PFSK-1 (cell line): ENCODE data around the gene SFXN1.

ENCODE experiments used
- FOXP2 ChIP-seq: optimal IDR thresholded peaks from 2 replicates; pipeline ENCODE3; 2011; ENCODE audit warnings: borderline replicate concordance, control low read depth, inconsistent platforms; ENCODE audit not compliant: insufficient read depth; ENCODE audit errors: extremely low read length, extremely low read depth
- POLR2AphosphoS5 ChIP-seq: IDR thresholded peaks from 2 replicates; pipeline ENCODE4 v1.6.1; 2012; ENCODE audit warnings: low read depth, mild to moderate bottlenecking, control low read depth, low read length, moderate library complexity
- REST ChIP-seq, 2 experiments: IDR thresholded peaks; 2 replicates each; pipeline versions ENCODE4 v1.6.1 to v1.8.0; 2011 to 2012; ENCODE audit warnings: low read depth in 2 of 2, low read length in 2 of 2, control low read depth in 1 of 2, inconsistent platforms in 1 of 2, mild to moderate bottlenecking in 1 of 2, moderate library complexity in 1 of 2; ENCODE audit not compliant: insufficient read depth in 1 of 2
- SIN3A ChIP-seq: IDR thresholded peaks from 2 replicates; pipeline ENCODE4 v1.6.1; 2012; ENCODE audit warnings: mild to moderate bottlenecking, low read length, moderate library complexity, borderline replicate concordance; ENCODE audit not compliant: insufficient read depth
- TAF1 ChIP-seq: IDR thresholded peaks from 2 replicates; pipeline ENCODE4 v1.6.1; 2012; ENCODE audit warnings: low read length, control low read depth, borderline replicate concordance; ENCODE audit not compliant: insufficient read depth

The SFXN1 gene

DNA sequence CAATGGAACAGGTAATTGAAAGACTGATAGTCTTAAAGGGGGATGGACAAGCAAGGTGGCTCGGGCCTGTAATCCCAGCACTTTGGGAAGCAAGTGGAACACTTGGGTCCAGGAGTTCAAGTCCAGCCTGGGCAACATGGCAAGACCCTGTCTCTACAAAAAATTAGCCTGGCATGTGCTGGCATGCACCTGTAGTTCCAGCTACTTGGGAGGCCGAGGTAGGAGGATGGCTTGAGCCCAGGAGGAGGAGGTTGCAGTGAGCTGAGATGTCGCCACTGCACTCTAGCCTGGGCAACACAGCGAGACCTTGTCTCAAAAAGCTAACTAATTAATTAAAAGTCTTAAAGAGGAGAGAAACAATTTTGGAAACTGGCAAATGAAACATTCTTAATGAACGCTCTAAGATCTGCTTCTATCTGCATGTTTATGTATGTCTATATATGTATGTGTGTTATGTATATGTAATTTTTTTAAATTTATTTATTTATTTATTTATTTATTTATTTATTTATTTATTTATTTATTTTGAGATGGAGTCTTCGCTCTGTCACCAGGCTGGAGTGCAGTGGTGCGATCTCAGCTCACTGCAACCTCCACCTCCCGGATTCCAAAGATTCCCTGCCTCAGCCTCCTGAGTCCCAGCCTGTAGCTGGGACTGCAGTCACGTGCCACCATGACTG lies 80.6 kb downstream of the SFXN1 start:
- no peak for TF ChIP-seq FOXP2
- TF ChIP-seq REST (IDR thresholded peaks at IDR 0.05; ENCODE audit: insufficient read depth in 1 of 2, low read depth in 2 of 2, low read length in 2 of 2), result no peak
- no peak for TF ChIP-seq TAF1
- no peak for TF ChIP-seq POLR2AphosphoS5
- TF ChIP-seq SIN3A, result no peak

GRCh38 chr5:175560011-175560410 lies 81.7 kb downstream of the SFXN1 start:
- no peak for TF ChIP-seq TAF1
- TF ChIP-seq REST (IDR thresholded peaks at IDR 0.05; ENCODE audit: insufficient read depth in 1 of 2, low read depth in 2 of 2, low read length in 2 of 2), result no peak

GRCh38 chr5:175561085-175561484 lies 82.7 kb downstream of the SFXN1 start:
- TF ChIP-seq SIN3A (no peak), FOXP2 (no peak), TAF1 (no peak), POLR2AphosphoS5 (no peak), REST (IDR thresholded peaks at IDR 0.05; ENCODE audit: insufficient read depth in 1 of 2, low read depth in 2 of 2, low read length in 2 of 2) (no peak)

- no peak for TF ChIP-seq REST (IDR thresholded peaks at IDR 0.05; ENCODE audit: insufficient read depth in 1 of 2, low read depth in 2 of 2, low read length in 2 of 2)
- TF ChIP-seq TAF1, result no peak
- no peak for TF ChIP-seq POLR2AphosphoS5
- TF ChIP-seq SIN3A, result no peak
- TF ChIP-seq FOXP2, result no peak
These were observed 86.4 kb downstream of the SFXN1 start for GRCh38 chr5:175564716-175565115.

- TF ChIP-seq TAF1, result no peak
- TF ChIP-seq POLR2AphosphoS5, result no peak
- no peak for TF ChIP-seq FOXP2
- no peak for TF ChIP-seq REST (IDR thresholded peaks at IDR 0.05; ENCODE audit: insufficient read depth in 1 of 2, low read depth in 2 of 2, low read length in 2 of 2)
- no peak for TF ChIP-seq SIN3A
These were observed 88.3 kb downstream of the SFXN1 start for GRCh38 chr5:175566697-175567096.
